GM12875 (cell line): ENCODE measurements around the gene SPATC1L.

Source experiments
- H3K4me3 ChIP-seq: one replicate; pipeline ENCODE4 v1.5.1; 2011; ENCODE audit warnings: low read depth, low read length, control low read depth
- CTCF ChIP-seq: IDR thresholded peaks from 2 replicates; pipeline ENCODE4 v1.5.1; 2011; ENCODE audit warnings: low read depth, mild to moderate bottlenecking, control low read depth, inconsistent platforms, low read length, moderate library complexity, borderline replicate concordance; ENCODE audit not compliant: insufficient read depth

Gene SPATC1L

GRCh38 chr21:46182548-46183336 lies 1.5 kb downstream of the SPATC1L start:
- no peak for TF ChIP-seq CTCF
- no peak overlapping the region for H3K4me3 ChIP-seq

DNA sequence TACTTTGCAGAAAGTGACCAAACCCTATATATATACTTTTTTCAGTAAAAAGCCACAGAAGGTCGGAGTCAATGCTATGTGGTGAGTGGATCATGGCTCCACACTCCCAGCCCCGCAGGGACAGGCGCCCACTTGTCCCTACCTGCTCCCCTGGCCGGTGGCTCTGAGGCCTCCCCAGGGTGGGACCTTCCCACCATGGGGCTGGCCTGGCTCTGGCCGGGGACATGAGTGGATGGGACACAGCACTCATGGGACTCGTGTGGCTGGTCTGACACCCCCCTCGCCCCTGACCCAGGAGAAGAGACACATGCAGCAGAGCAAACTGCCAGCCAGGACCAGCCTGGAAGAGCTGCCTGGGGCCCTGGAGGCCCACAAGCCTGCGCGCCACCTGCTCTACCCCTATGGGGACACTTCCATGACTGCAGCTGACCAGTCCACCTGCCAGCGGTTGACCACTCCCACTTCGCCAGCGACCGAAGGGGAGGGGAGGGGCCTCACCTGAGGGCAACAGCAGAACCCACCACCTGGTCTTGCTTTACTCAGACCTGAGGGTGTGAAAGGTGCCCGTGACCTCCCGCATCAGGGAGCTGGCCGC lies 2.2 kb downstream of the SPATC1L start:
- no peak overlapping the region for H3K4me3 ChIP-seq
- TF ChIP-seq CTCF, result no peak

DNA sequence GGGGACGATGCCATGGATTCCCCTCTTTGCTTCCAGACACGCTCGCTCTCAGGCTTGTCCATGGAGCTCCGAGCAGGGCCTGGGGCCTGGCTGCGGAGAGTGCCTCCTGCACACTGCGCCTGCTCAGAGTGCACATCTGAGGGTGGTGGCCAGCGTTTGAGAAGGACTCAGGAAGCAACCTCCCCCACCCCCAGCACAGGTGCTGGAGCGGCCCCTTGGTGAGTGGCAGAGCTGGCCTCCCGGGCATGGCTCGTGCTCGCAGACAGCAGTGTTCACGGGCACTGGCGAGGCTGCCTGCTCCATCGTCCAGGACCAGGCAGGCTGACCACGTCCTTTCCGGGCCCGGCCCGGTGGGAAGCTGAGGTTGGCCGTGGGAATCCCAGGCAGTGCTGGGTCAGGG lies 2.8 kb downstream of the SPATC1L start:
- no peak for TF ChIP-seq CTCF
- H3K4me3 ChIP-seq, result no peak overlapping the region

DNA sequence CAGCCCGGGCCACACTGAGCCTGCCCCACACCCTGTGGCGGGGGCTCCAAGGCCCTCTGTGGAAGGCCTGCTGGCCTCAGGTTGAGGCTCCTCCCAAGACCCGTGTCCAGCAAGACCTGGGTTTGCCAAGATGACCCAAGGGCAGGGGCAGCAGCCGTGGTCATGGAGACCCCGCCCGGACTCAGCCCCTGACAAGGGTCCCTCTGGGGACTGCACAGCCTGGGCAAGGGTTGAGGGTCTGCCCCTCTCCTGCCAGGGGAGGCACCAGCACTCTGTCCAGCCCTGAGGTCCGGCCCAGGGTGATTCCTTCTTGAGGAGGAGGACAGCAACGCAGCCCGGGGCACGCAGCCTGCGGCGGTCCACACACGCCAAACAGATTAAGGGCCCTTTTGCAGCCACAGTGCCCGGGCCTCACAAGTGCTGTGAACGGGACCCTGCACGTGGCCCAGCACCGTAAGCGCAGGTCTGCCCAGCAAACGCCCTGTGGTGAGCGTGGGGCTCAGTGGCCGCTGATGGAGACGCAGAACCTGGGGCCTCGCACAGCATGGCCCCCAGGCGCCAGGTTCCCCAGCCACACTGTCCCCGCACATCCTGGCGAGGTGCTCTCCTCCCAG lies 3.4 kb downstream of the SPATC1L start:
- no peak for TF ChIP-seq CTCF
- no peak overlapping the region for H3K4me3 ChIP-seq

GRCh38 chr21:46180079-46180722 lies 4.1 kb downstream of the SPATC1L start:
- no peak overlapping the region for H3K4me3 ChIP-seq
- TF ChIP-seq CTCF, result no peak

- no peak for TF ChIP-seq CTCF
- no peak overlapping the region for H3K4me3 ChIP-seq
These were observed 4.6 kb downstream of the SPATC1L start for GRCh38 chr21:46179708-46180078.
